ENCODE measurements around the gene ASCC1.
A peak's percentile ranks its signal among the peaks of the same experiment; 100 is the strongest.

ASCC1 gene

DNA sequence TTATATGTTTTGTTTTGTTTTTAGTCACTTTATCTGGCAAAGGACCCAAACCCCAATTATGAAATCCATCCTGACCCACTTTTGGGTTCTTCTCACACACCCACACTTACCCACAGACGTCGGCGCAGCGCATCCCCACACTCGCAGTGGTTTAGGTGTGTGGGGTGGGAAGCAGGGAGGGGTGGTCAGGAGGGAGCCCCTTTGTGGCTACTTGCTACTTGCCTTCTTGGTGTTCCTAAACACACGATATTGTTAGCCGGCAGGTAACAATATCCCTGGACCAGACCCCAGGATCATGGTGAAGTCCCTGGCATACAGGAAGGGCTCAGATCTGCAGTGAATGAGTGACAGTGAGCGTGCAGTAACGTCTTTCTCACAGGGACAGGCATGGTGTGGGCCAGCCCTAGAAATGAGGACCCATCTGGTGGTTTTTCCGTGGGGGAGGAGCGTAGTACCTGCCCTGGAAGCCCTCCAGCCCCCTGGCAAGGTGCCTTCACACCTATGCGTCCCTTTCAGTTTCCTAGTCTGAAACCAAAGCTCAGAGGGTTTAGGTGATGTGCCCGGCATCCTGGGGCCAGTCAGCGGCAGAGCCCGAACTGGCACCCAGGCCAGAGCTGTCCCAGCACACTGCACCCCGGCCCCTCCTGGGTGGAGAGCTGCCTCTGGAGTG, 132.2 kb downstream of the ASCC1 start:
- no peak overlapping the region for H3K4me3 ChIP-seq (ENCODE audit: low read length)
- TF ChIP-seq, protein P1, sequence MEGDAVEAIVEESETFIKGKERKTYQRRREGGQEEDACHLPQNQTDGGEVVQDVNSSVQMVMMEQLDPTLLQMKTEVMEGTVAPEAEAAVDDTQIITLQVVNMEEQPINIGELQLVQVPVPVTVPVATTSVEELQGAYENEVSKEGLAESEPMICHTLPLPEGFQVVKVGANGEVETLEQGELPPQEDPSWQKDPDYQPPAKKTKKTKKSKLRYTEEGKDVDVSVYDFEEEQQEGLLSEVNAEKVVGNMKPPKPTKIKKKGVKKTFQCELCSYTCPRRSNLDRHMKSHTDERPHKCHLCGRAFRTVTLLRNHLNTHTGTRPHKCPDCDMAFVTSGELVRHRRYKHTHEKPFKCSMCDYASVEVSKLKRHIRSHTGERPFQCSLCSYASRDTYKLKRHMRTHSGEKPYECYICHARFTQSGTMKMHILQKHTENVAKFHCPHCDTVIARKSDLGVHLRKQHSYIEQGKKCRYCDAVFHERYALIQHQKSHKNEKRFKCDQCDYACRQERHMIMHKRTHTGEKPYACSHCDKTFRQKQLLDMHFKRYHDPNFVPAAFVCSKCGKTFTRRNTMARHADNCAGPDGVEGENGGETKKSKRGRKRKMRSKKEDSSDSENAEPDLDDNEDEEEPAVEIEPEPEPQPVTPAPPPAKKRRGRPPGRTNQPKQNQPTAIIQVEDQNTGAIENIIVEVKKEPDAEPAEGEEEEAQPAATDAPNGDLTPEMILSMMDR (IDR thresholded peaks at IDR 0.05; ENCODE audit: insufficient read depth, low read depth, low read length, missing control alignments), result no peak
- no peak for DNase-seq (ENCODE audit: low read depth)

DNA sequence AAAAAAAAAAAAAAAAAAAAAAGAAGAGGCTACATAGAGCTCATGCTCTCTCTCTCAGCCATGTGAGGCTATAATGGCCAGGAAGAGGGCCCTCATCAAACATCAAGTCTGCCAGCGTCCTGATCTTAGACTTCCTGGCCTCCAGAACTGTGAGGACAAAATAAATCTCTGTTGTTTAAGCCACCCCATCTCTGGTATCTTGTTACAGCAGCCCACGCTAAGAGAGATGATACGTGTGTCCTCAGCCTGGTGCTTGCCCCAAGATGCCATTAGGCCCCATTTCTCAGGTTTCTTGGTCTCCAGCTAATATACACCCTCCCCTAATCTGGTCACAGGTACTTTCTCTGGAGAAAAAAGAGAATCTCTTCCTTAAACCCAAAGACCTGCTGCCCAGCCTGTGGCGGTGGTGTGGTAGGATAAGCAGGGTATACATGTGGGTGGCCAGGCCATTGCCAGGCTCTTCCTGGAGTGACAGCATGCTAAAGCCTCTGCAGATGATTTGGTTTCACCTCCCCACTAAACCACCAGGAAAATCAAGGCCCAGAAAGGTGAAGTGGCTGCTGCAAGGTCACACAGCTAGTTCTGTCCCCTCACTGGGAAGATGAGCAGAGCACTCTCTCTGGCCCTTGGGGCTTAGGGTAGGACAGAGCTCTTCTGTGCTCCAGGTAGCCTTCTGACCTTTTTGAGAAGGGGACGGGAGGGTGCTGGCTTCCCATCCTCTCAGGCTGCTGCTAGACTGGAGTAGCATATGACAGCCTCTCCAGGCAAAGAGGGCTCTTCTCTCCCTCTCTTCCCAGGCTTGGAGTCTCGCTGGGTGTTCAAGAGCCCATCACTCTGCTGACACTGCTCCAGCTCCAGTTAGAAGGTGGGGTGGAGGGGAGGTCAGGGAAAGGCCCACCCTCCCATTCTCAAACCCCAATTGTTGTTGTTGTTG, 133.0 kb downstream of the ASCC1 start:
- DNase-seq (ENCODE audit: low read depth), result no peak
- no peak overlapping the region for H3K4me3 ChIP-seq (ENCODE audit: low read length)
- TF ChIP-seq, protein P1 (IDR thresholded peaks at IDR 0.05; ENCODE audit: insufficient read depth, low read depth, low read length, missing control alignments), result no peak

DNA sequence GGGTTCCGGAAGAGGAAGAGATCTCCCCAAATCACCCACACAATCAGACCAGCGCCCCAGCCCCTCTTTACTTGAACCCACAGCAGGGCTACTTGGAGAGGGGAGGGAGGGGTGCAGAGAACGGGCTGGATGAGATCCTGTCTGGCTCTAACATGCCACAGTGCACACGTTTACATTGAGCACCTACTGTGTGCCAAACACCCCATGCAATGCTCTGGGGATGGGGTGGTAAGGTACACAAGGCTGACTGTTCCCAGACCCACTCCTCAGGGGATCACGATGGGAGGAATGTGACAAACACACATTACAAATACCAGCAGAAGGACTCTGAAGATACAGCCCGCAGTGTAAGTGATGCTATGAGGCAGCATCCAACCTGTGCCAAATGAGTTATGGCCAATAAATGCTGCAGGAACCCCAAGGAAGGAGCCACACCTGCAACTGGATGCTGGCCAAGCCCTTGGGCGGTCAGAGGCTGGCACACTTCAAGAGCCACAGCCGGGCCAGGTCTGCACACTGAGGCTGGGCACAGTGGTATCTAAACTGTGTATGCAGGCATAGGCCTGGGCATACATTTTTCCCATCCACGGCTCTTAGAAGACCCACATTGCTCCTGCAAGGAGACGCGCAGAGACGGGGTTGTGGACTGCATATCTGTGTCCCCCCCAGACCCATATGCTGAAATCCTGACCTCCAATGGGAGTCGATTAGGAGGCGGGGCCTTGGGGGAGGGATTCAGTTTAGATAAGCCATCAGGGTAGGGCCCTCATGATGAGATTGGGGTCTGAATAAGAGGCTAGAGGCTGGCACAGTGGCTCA, 134.1 kb downstream of the ASCC1 start:
- DNase-seq (ENCODE audit: low read depth), result peak; percentile 61
- TF ChIP-seq, protein P1 (IDR thresholded peaks at IDR 0.05; ENCODE audit: insufficient read depth, low read depth, low read length, missing control alignments), result no peak
- H3K4me3 ChIP-seq (ENCODE audit: low read length), result no peak overlapping the region

DNA sequence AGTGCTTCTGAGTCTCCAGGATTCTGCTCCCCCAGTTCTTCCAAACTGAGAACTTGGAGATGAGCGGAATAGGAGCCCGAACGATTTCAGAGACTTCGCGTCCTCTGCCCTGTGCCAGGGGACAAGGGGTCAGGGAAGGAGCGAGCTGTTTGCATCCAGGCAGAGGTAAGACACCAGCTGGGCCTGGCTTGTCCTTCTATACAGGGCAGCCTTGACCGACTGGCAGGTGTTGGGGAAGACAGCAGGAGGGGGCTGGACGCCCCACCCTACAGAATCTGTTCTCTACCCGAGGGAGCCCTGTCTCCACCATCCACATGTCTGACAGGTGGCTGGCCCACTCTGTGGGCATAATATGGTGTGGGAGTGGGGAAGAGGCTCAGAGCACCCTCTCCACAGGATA, 134.9 kb downstream of the ASCC1 start:
- TF ChIP-seq, protein P1 (IDR thresholded peaks at IDR 0.05; ENCODE audit: insufficient read depth, low read depth, low read length, missing control alignments), result no peak

DNA sequence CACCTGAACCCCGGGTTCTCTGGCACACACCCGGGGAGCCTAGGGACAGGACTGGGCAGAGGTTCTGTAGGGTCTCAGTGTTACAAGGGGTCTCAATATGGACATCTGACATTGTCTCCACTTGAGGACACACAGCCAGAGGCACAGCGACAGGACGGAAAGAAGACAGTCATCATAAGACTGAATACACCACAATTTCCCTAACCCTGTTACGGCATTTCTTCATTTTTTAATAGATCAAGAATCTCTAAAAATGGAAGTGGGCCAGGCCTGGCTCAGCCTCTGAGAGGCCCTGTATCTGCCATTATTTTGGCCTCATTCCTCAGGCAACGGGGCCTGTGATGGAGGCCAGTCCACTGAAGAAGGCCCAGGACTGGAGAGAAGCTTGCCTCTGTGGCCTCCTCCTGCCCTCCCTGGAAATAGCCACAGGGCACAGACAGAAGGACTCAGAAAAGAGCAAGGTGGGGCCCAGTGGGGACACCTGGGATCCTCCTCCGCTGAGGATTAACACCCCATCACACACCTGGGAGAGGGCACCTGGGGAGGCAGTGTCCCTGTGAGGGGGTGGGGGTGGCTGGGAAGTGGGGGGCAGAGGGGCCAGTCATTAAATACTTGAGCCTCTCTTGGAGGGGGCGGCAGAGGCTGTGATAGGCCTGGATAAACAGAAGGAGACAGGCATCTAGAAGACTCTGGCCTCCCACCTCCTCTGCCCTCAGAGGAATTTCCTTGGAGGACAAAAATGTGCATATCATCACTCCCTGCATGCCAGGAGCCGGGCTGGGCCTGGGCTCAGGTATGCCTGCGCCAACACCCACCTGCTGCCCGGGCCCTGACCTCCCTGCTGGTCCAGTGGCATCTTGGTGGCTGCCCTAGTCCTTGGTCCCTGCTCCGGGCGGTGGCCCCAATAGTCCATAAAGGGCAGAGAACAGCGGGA, 135.8 kb downstream of the ASCC1 start:
- no peak for DNase-seq (ENCODE audit: low read depth)
- TF ChIP-seq, protein P1 (IDR thresholded peaks at IDR 0.05; ENCODE audit: insufficient read depth, low read depth, low read length, missing control alignments), result no peak
- no peak overlapping the region for H3K4me3 ChIP-seq (ENCODE audit: low read length)

More for the DNA sequence above, 134.9 kb downstream of the ASCC1 start:
- no peak overlapping the region for H3K4me3 ChIP-seq (ENCODE audit: low read length)
- DNase-seq (ENCODE audit: low read depth), result no peak

DNA sequence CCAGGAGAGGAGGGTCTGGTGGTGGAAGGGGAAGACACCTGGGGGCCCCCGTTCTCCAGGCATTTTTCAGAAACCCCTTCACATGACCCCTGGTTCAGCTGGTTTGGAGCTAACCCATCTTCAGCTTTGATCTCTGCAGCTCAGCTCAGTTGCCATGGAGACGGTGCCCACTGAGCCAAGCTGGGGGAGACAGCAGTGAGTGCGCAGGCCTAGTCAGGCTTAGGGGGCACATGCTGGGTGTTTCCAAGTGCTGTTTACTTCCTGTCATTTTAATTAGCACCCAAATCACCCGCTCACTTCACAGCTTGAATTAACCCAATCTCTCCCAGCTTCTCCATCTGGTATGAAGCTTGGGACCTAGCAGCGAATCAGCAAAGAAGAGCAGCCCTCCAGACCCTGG, 136.7 kb downstream of the ASCC1 start:
- no peak overlapping the region for H3K4me3 ChIP-seq (ENCODE audit: low read length)
- TF ChIP-seq, protein P1 (IDR thresholded peaks at IDR 0.05; ENCODE audit: insufficient read depth, low read depth, low read length, missing control alignments), result no peak
- no peak for DNase-seq (ENCODE audit: low read depth)

Measured in epithelial cell of esophagus (primary cell).